OCI-LY1 (cell line): ENCODE measurements around the gene BPIFB6.

Source experiments
- H2AFZ ChIP-seq: fragments of 200-600 bp; sonication (generic), shearing (Covaris generic); 2 replicates; pipeline ENCODE4 v1.6.0; 2014; ENCODE audit warnings: antibody characterized with exemption, mild to moderate bottlenecking, low read length
- H3F3A ChIP-seq: fragments of 200-600 bp; sonication (generic), shearing (Covaris generic); 2 replicates; pipeline ENCODE4 v1.6.0; 2014; ENCODE audit warnings: mild to moderate bottlenecking, antibody characterized with exemption, low read length, moderate library complexity; ENCODE audit not compliant: insufficient read depth
- H3K27ac ChIP-seq: fragments of 200-600 bp; sonication (generic); 2 replicates; pipeline ENCODE4 v1.5.1; 2014; ENCODE audit warnings: low read length, mixed run types, mild to moderate bottlenecking, low read depth; ENCODE audit not compliant: poor library complexity, severe bottlenecking
- H3K27me3 ChIP-seq: fragments of 200-600 bp; sonication (generic); 2 replicates; pipeline ENCODE4 v1.6.0; 2014; ENCODE audit warnings: antibody characterized with exemption, mild to moderate bottlenecking, low read length, moderate library complexity; ENCODE audit not compliant: insufficient read depth
- H3K36me3 ChIP-seq: fragments of 200-600 bp; sonication (generic); 2 replicates; pipeline ENCODE4 v1.6.1; 2014; ENCODE audit warnings: mild to moderate bottlenecking, antibody characterized with exemption, low read length, moderate library complexity, mixed read lengths; ENCODE audit not compliant: insufficient read depth
- H3K4me1 ChIP-seq: fragments of 200-600 bp; sonication (generic); 2 replicates; pipeline ENCODE4 v1.5.1; 2014; ENCODE audit warnings: mild to moderate bottlenecking, low read length, moderate library complexity; ENCODE audit not compliant: insufficient read depth, severe bottlenecking
- H3K4me2 ChIP-seq: fragments of 200-600 bp; sonication (generic), shearing (Covaris generic); 2 replicates; pipeline ENCODE4 v1.6.1; 2014; ENCODE audit warnings: low read length
- H3K4me3 ChIP-seq: fragments of 200-600 bp; sonication (generic); 2 replicates; pipeline ENCODE4 v1.5.1; 2014; ENCODE audit warnings: low read length, low read depth, mild to moderate bottlenecking, mixed read lengths; ENCODE audit not compliant: poor library complexity, severe bottlenecking
- H3K79me2 ChIP-seq: fragments of 200-600 bp; shearing (Covaris generic); 2 replicates; pipeline ENCODE4 v1.6.1; 2016; ENCODE audit warnings: mixed run types, low read length, mixed read lengths; ENCODE audit not compliant: insufficient read depth
- H3K9ac ChIP-seq: fragments of 200-600 bp; sonication (generic), shearing (Covaris generic); 2 replicates; pipeline ENCODE4 v1.6.1; 2014; ENCODE audit warnings: mild to moderate bottlenecking, low read length, mixed read lengths
- H3K9me2 ChIP-seq: fragments of 200-600 bp; sonication (generic), shearing (Covaris generic); 2 replicates; pipeline ENCODE4 v1.6.1; 2014; ENCODE audit warnings: low read depth, mild to moderate bottlenecking, low read length, mixed read lengths
- H3K9me3 ChIP-seq: fragments of 200-600 bp; shearing (Covaris generic); 2 replicates; pipeline ENCODE4 v1.6.1; 2014; ENCODE audit warnings: low read length, mixed read lengths
- H4K20me1 ChIP-seq: fragments of 200-600 bp; sonication (generic), shearing (Covaris generic); 2 replicates; pipeline ENCODE4 v1.6.0; 2016; ENCODE audit warnings: mild to moderate bottlenecking, low read length; ENCODE audit not compliant: insufficient read depth
- EZH2 ChIP-seq: fragments of 200-600 bp; sonication (generic), shearing (Covaris generic); IDR thresholded peaks from 2 replicates; pipeline ENCODE4 v1.8.0; 2017; ENCODE audit warnings: borderline replicate concordance, mixed run types, mild to moderate bottlenecking, antibody characterized with exemption, low read length, moderate library complexity, mixed read lengths
- TF ChIP-seq, protein P1 (sequence below): fragments of 200-600 bp; sonication (generic), shearing (Covaris generic); IDR thresholded peaks from 2 replicates; pipeline ENCODE4 v1.5.1; 2017; ENCODE audit warnings: mild to moderate bottlenecking, antibody characterized with exemption, low read length, moderate library complexity, mixed read lengths

Gene BPIFB6

DNA sequence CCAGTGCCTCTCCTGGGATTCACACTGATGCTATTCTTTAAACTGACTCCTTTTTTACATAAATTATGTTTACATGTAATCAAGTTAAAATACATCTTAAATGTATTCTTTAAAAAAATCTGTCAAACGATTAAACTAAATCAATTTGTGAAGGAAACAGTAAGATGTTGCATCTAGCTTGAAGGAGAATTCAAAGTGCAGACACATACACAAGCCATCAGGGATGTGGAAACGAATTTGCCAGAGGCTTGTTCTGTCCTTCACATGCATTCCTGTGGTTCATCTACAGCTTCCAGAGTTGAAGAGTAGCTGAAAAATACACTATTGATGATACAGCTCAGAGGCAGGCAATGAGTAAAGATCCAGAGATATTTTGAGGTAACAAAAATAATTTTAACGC, 15.0 kb downstream of the BPIFB6 start:
- H3K27me3 ChIP-seq = peaks cover 4% of the 10 kb centered on the region; the same call in 1 of the 2 replicates
- no peaks in the 10 kb centered on the region for H3K9me2 ChIP-seq
- H3K4me1 ChIP-seq = no peaks in the 10 kb centered on the region
- no peaks in the 10 kb centered on the region for H3K9me3 ChIP-seq
- H3K79me2 ChIP-seq = no peaks in the 10 kb centered on the region
- H3K4me3 ChIP-seq = no peak overlapping the region
- no peak overlapping the region for H3K9ac ChIP-seq
- H4K20me1 ChIP-seq = no peaks in the 10 kb centered on the region
- no peaks in the 10 kb centered on the region for H3K36me3 ChIP-seq
- no peak overlapping the region for H3K4me2 ChIP-seq
- TF ChIP-seq, protein P1, sequence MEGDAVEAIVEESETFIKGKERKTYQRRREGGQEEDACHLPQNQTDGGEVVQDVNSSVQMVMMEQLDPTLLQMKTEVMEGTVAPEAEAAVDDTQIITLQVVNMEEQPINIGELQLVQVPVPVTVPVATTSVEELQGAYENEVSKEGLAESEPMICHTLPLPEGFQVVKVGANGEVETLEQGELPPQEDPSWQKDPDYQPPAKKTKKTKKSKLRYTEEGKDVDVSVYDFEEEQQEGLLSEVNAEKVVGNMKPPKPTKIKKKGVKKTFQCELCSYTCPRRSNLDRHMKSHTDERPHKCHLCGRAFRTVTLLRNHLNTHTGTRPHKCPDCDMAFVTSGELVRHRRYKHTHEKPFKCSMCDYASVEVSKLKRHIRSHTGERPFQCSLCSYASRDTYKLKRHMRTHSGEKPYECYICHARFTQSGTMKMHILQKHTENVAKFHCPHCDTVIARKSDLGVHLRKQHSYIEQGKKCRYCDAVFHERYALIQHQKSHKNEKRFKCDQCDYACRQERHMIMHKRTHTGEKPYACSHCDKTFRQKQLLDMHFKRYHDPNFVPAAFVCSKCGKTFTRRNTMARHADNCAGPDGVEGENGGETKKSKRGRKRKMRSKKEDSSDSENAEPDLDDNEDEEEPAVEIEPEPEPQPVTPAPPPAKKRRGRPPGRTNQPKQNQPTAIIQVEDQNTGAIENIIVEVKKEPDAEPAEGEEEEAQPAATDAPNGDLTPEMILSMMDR = no peak
- no peak for TF ChIP-seq EZH2
- no peak overlapping the region for H3K27ac ChIP-seq
- no peaks in the 10 kb centered on the region for H3F3A ChIP-seq
- H2AFZ ChIP-seq = no peak overlapping the region

DNA sequence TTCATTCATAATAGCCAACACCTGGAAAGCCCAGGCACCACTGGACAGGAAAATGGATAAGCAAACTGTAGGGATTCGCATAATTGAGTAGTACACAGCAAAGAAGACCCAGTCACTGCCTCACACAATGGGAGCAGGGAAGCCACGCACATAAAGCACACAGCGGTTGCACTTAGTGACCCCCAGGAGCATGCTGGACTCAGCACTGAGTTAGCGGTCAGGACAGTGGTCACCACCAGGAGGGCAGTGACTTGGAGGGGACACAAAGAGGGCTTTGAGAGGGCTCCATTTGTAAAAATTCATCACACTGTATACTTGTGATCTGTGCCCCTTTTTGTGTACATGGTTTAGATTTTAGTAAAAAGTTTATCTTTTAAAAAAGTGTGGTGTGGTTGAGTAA, 19.9 kb downstream of the BPIFB6 start:
- Histone ChIP-seq H4K20me1 (no peaks in the 10 kb centered on the region), H3K27ac (no peak overlapping the region), H3K4me1 (no peaks in the 10 kb centered on the region), H3K4me2 (no peak overlapping the region), H3F3A (no peaks in the 10 kb centered on the region), H3K9ac (no peak overlapping the region), H3K36me3 (no peaks in the 10 kb centered on the region), H3K79me2 (no peaks in the 10 kb centered on the region), H3K9me3 (no peaks in the 10 kb centered on the region), H3K9me2 (no peaks in the 10 kb centered on the region), H3K27me3 (peaks cover 4% of the 10 kb centered on the region; the same call in 1 of the 2 replicates), H2AFZ (no peak overlapping the region), H3K4me3 (no peak overlapping the region)
- TF ChIP-seq EZH2 = no peak
- TF ChIP-seq, protein P1 = no peak

DNA sequence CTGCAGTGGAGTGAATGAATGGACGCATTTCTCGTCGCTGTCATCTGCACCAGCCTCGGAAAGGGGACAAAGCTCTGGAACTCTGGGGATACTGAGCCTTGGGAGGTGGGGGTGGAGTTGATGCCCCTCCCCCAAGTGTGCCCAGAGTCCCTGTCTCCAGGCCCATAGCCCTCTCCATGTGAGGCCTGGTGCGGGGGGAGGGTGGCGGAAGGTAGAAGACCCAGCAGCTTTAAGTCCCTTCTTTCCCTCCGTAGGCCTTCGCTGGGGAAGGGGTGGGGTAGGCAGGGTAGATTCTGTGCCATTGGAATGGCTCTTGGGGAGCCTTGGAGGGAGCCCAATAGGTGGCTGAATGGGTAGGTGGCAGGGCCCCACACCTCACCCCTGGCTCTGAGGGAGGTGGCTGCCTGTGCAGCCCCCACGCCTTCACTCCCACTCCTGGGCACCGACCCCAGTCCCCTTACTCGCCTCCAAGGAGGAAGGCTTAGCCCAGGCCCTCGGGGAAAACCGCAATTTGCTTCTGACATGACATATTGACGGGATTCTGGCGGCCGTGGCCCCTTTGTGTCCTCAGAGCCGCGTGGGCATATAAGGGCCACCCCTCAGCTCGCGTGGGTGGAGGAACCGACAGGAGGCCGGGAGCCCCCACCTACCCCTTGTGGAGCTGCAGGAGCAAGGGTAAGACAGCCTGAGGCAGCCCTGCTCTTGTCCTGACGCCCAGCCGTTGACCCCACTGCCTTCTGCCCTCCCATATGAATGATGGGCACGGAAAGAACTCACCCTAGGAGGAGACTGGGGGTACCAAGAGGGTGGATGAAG, 22.1 kb downstream of the BPIFB6 start, which contains the start of gene BPIFB3:
BPIFB3 (plus strand) TSS at position 613 of the 816 bp plus-strand sequence. CDS start 1,533 bp downstream, outside the sequence.
- no peaks in the 10 kb centered on the region for H3K4me1 ChIP-seq
- no peaks in the 10 kb centered on the region for H3K27me3 ChIP-seq
- H3K9me2 ChIP-seq = no peaks in the 10 kb centered on the region
- no peak within 1 kb of the TSS for H3K27ac ChIP-seq
- no peak within 1 kb of the TSS for H3K9ac ChIP-seq
- TF ChIP-seq, protein P1 = no peak
- no peak for TF ChIP-seq EZH2
- no peak within 1 kb of the TSS for H3K4me3 ChIP-seq
- H3K79me2 ChIP-seq = no peaks in the 10 kb centered on the region
- H3K4me2 ChIP-seq = no peak within 1 kb of the TSS
- H2AFZ ChIP-seq = no peak within 1 kb of the TSS
- H3K36me3 ChIP-seq = no peaks in the 10 kb centered on the region
- no peaks in the 10 kb centered on the region for H4K20me1 ChIP-seq
- H3K9me3 ChIP-seq = no peaks in the 10 kb centered on the region
- no peaks in the 10 kb centered on the region for H3F3A ChIP-seq
